ENCODE data around the gene ABCB11. TPM values are rescaled to one million over a fixed set of nuclear protein-coding genes. Genes with fewer than 3 reads are reported as not detected.

Gene ABCB11
- total and polyA plus RNA-seq, 9 donors, result under 0.01 to 0.18 (median 0.03) TPM; not detected in 4

Other genes with a start within 250 kb of the ABCB11 start
- gene NOSTRIN, start 228.7 kb downstream of the ABCB11 start, total RNA-seq, result 10 to 100 TPM in 6 of 7 donors, 1 to 10 TPM in 1; 10.0 to 29.8 (median 19.7) TPM
- 10 to 100 TPM; 21.8 to 28.7 TPM for gene NOSTRIN, start 228.7 kb downstream of the ABCB11 start, polyA plus RNA-seq
- gene SPC25, start 140.9 kb downstream of the ABCB11 start, total RNA-seq, result 1 to 10 TPM in 2 of 7 donors, under 1 TPM in 5; 0.34 to 2.4 (median 0.66) TPM
- gene SPC25, start 140.9 kb downstream of the ABCB11 start, polyA plus RNA-seq, result 1 to 10 TPM in 1 of 2 donors, under 1 TPM in 1; 0.85 to 1.3 TPM
- under 1 TPM in 1 of 7 donors, not detected in 6; 0.57 TPM for gene G6PC2, start 130.0 kb downstream of the ABCB11 start, total RNA-seq
- not detected for gene G6PC2, start 130.0 kb downstream of the ABCB11 start, polyA plus RNA-seq
- 1 to 10 TPM in 1 of 7 donors, under 1 TPM in 5, not detected in 1; 0.23 to 1.6 (median 0.30) TPM for gene DHRS9, start 38.2 kb upstream of the ABCB11 start, total RNA-seq
- gene DHRS9, start 38.2 kb upstream of the ABCB11 start, polyA plus RNA-seq, result 10 to 100 TPM in 1 of 2 donors, under 1 TPM in 1; 0.54 to 19.5 TPM